GM23338 (cell line): ENCODE measurements around the gene ZBBX. TPM values are rescaled to one million over a fixed set of nuclear protein-coding genes. Genes with fewer than 3 reads are reported as not detected.

Experiments used
- ATAC-seq: fragments of 200-7000 bp; cut with Tn5 transposase; 3 replicates; pipeline ENCODE4 v1.9.1; 2020
- DNase-seq: peaks from one replicate; pipeline ENCODE4 v3.0.0-alpha.2; 2015; ENCODE audit warnings: low spot score
- H2AFZ ChIP-seq: fragments of 200-600 bp; sonication (generic); 2 replicates; pipeline ENCODE4 v1.8.0; 2016; ENCODE audit warnings: antibody characterized with exemption, mild to moderate bottlenecking, moderate library complexity
- H3F3A ChIP-seq: fragments of 200-600 bp; sonication (generic); replicated peaks from 2 replicates; pipeline ENCODE4 v1.8.0; 2017; ENCODE audit warnings: antibody characterized with exemption, mixed run types, low read depth
- H3K27ac ChIP-seq: fragments of 200-600 bp; sonication (generic); 2 replicates; pipeline ENCODE4 v1.6.1; 2016; ENCODE audit warnings: low read depth
- H3K27me3 ChIP-seq: fragments of 200-600 bp; sonication (generic); 2 replicates; pipeline ENCODE4 v1.8.0; 2016; ENCODE audit warnings: mild to moderate bottlenecking, mixed run types, moderate library complexity; ENCODE audit not compliant: insufficient read depth
- H3K36me3 ChIP-seq: fragments of 200-600 bp; sonication (generic); 2 replicates; pipeline ENCODE4 v1.8.0; 2016; ENCODE audit warnings: mild to moderate bottlenecking; ENCODE audit not compliant: insufficient read depth
- H3K4me1 ChIP-seq: fragments of 200-600 bp; sonication (generic); 2 replicates; pipeline ENCODE4 v1.8.0; 2016; ENCODE audit warnings: mild to moderate bottlenecking, moderate library complexity; ENCODE audit not compliant: insufficient read depth
- H3K4me2 ChIP-seq: fragments of 200-600 bp; sonication (generic); 2 replicates; pipeline ENCODE4 v1.7.1; 2017; ENCODE audit warnings: mixed run types
- H3K4me3 ChIP-seq: fragments of 200-600 bp; sonication (generic); 2 replicates; pipeline ENCODE4 v1.6.1; 2016; ENCODE audit warnings: mixed run types
- H3K79me2 ChIP-seq: fragments of 200-600 bp; sonication (generic); replicated peaks from 2 replicates; pipeline ENCODE4 v1.8.0; 2017; ENCODE audit warnings: mild to moderate bottlenecking; ENCODE audit not compliant: insufficient read depth
- H3K9me2 ChIP-seq: fragments of 200-600 bp; sonication (generic); 2 replicates; pipeline ENCODE4 v1.8.0; 2017; ENCODE audit not compliant: insufficient read depth
- H4K20me1 ChIP-seq: fragments of 200-600 bp; sonication (generic); replicated peaks from 2 replicates; pipeline ENCODE4 v1.8.0; 2017; ENCODE audit warnings: mild to moderate bottlenecking; ENCODE audit not compliant: insufficient read depth
- H3K27ac Mint-ChIP-seq: 2 replicates; pipeline ENCODE4 v1.8.0; 2020; ENCODE audit warnings: inconsistent platforms, mild to moderate bottlenecking, moderate library complexity, mixed read lengths
- H3K27me3 Mint-ChIP-seq: 3 replicates; pipeline ENCODE4 v1.8.0; 2022; ENCODE audit warnings: low read depth, mild to moderate bottlenecking, moderate library complexity, mixed read lengths, inconsistent platforms; ENCODE audit not compliant: insufficient read depth, poor library complexity
- H3K36me3 Mint-ChIP-seq: 3 replicates; pipeline ENCODE4 v1.8.0; 2021; ENCODE audit warnings: low read depth, mild to moderate bottlenecking, inconsistent platforms, moderate library complexity, mixed read lengths
- H3K4me1 Mint-ChIP-seq: 3 replicates; pipeline ENCODE4 v1.8.0; 2020; ENCODE audit warnings: mild to moderate bottlenecking, inconsistent platforms, mixed read lengths
- H3K4me3 Mint-ChIP-seq: 3 replicates; pipeline ENCODE4 v1.8.0; 2021; ENCODE audit warnings: moderate library complexity, mild to moderate bottlenecking, inconsistent platforms, mixed read lengths
- H3K9me3 Mint-ChIP-seq: 3 replicates; pipeline ENCODE4 v1.8.0; 2020; ENCODE audit warnings: moderate library complexity, mild to moderate bottlenecking, inconsistent platforms, mixed read lengths
- EZH2phosphoT487 ChIP-seq: fragments of 200-600 bp; sonication (generic); IDR thresholded peaks from one replicate; pipeline ENCODE4 v1.8.1; 2018; ENCODE audit warnings: antibody characterized with exemption; ENCODE audit not compliant: unreplicated experiment
- polyA plus RNA-seq: library from polyadenylated mRNA; unstranded; fragments of >200 nt; fragmentation: Nextera tagmentation; extraction: Ambion mirVana; gene quantifications from 2 replicates; pipeline ENCODE4 v1.2.1, GENCODE V29; 2016
- total RNA-seq: library from RNA; depleted of rRNA; stranded (reverse); fragments of >200 nt; shearing (Covaris generic); gene quantifications from 2 replicates; pipeline ENCODE4 v1.2.3, GENCODE V29; 2014
- TF ChIP-seq, protein P1 (sequence below): fragments of 250-450 bp; sonication (Bioruptor Pico); IDR thresholded peaks from 2 replicates; pipeline ENCODE4 v1.5.0; 2020; ENCODE audit warnings: mild to moderate bottlenecking, moderate library complexity
- TF ChIP-seq, protein P2 (sequence below): IDR thresholded peaks from one replicate; pipeline ENCODE4 v1.6.1; 2018; ENCODE audit warnings: antibody characterized with exemption; ENCODE audit not compliant: unreplicated experiment
- TF ChIP-seq, protein P3 (sequence below), 2 experiments: fragments of 200-600 bp in 1 of 2; sonication (generic) in 1 of 2; conservative IDR thresholded peaks; 2 replicates each; pipeline versions ENCODE4 v1.5.1 to v1.6.1; 2016 to 2017; ENCODE audit warnings: antibody characterized with exemption in 2 of 2, low read depth in 2 of 2, mild to moderate bottlenecking in 2 of 2, moderate library complexity in 1 of 2

Gene ZBBX
- total and polyA plus RNA-seq, 2 experiments from 2014 or later: 0.90 to 1.1 TPM

DNA sequence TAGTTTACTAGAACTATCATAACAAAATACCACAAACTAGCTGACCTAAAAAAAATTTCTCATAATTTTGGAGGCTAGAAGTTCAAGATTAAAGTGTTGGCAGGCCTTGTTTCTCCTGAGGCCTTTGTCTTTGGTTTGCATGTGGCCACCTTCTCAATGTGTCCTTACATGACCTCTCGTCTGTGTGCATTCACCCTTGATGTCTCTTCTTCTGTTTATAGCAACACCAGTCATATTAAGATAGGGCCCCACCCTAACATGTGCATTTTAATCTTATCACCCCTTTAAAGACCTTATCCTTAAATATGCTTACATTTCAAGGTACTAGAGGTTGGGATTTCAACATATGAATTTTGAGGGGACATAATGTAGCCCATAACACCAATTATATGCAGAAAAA, 177.0 kb downstream of the ZBBX start (continued):
- TF ChIP-seq, protein P1, sequence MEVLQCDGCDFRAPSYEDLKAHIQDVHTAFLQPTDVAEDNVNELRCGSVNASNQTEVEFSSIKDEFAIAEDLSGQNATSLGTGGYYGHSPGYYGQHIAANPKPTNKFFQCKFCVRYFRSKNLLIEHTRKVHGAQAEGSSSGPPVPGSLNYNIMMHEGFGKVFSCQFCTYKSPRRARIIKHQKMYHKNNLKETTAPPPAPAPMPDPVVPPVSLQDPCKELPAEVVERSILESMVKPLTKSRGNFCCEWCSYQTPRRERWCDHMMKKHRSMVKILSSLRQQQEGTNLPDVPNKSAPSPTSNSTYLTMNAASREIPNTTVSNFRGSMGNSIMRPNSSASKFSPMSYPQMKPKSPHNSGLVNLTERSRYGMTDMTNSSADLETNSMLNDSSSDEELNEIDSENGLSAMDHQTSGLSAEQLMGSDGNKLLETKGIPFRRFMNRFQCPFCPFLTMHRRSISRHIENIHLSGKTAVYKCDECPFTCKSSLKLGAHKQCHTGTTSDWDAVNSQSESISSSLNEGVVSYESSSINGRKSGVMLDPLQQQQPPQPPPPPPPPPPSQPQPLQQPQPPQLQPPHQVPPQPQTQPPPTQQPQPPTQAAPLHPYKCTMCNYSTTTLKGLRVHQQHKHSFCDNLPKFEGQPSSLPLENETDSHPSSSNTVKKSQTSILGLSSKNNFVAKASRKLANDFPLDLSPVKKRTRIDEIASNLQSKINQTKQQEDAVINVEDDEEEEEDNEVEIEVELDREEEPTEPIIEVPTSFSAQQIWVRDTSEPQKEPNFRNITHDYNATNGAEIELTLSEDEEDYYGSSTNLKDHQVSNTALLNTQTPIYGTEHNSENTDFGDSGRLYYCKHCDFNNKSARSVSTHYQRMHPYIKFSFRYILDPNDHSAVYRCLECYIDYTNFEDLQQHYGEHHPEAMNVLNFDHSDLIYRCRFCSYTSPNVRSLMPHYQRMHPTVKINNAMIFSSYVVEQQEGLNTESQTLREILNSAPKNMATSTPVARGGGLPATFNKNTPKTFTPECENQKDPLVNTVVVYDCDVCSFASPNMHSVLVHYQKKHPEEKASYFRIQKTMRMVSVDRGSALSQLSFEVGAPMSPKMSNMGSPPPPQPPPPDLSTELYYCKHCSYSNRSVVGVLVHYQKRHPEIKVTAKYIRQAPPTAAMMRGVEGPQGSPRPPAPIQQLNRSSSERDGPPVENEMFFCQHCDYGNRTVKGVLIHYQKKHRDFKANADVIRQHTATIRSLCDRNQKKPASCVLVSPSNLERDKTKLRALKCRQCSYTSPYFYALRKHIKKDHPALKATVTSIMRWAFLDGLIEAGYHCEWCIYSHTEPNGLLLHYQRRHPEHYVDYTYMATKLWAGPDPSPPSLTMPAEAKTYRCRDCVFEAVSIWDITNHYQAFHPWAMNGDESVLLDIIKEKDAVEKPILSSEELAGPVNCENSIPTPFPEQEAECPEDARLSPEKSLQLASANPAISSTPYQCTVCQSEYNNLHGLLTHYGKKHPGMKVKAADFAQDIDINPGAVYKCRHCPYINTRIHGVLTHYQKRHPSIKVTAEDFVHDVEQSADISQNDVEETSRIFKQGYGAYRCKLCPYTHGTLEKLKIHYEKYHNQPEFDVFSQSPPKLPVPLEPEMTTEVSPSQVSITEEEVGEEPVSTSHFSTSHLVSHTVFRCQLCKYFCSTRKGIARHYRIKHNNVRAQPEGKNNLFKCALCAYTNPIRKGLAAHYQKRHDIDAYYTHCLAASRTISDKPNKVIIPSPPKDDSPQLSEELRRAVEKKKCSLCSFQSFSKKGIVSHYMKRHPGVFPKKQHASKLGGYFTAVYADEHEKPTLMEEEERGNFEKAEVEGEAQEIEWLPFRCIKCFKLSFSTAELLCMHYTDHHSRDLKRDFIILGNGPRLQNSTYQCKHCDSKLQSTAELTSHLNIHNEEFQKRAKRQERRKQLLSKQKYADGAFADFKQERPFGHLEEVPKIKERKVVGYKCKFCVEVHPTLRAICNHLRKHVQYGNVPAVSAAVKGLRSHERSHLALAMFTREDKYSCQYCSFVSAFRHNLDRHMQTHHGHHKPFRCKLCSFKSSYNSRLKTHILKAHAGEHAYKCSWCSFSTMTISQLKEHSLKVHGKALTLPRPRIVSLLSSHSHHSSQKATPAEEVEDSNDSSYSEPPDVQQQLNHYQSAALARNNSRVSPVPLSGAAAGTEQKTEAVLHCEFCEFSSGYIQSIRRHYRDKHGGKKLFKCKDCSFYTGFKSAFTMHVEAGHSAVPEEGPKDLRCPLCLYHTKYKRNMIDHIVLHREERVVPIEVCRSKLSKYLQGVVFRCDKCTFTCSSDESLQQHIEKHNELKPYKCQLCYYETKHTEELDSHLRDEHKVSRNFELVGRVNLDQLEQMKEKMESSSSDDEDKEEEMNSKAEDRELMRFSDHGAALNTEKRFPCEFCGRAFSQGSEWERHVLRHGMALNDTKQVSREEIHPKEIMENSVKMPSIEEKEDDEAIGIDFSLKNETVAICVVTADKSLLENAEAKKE (CRISPR knock-in tag): no peak
- TF ChIP-seq, protein P2, sequence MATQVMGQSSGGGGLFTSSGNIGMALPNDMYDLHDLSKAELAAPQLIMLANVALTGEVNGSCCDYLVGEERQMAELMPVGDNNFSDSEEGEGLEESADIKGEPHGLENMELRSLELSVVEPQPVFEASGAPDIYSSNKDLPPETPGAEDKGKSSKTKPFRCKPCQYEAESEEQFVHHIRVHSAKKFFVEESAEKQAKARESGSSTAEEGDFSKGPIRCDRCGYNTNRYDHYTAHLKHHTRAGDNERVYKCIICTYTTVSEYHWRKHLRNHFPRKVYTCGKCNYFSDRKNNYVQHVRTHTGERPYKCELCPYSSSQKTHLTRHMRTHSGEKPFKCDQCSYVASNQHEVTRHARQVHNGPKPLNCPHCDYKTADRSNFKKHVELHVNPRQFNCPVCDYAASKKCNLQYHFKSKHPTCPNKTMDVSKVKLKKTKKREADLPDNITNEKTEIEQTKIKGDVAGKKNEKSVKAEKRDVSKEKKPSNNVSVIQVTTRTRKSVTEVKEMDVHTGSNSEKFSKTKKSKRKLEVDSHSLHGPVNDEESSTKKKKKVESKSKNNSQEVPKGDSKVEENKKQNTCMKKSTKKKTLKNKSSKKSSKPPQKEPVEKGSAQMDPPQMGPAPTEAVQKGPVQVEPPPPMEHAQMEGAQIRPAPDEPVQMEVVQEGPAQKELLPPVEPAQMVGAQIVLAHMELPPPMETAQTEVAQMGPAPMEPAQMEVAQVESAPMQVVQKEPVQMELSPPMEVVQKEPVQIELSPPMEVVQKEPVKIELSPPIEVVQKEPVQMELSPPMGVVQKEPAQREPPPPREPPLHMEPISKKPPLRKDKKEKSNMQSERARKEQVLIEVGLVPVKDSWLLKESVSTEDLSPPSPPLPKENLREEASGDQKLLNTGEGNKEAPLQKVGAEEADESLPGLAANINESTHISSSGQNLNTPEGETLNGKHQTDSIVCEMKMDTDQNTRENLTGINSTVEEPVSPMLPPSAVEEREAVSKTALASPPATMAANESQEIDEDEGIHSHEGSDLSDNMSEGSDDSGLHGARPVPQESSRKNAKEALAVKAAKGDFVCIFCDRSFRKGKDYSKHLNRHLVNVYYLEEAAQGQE: no peak

DNA sequence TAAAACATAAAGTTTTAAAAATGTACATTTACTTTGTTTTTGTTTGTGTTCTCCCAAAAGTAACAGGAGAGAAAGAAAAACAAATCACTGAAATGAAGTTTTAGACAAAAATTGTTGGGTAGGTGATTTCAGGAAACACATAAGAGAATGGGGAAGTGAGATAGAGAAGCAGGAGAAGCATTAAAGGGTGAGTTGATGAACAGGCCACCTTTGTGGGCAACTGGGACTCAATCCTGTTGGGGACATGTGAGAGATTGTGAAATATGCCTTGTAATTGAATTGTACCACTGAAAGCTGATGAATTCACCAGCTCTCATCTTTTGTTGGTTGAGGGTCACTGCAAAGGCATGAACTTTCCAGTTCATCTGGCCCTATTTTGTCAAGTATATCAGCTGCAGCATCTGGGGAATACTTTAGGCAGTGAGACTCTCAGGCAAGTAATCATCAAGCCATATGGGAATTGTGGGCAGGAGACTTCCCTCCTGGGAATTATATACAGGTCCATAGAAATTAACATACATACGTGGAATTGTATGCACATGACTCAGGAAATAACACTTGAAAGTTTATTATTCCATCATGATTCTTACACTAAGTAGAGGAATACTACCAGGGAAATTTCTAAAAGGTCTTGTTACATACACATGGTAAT, 181.0 kb downstream of the ZBBX start:
- Histone ChIP-seq H3K4me3 (no peak overlapping the region), H2AFZ (no peak overlapping the region), H3K4me2 (no peak overlapping the region), H3F3A (no peaks in the 10 kb centered on the region), H3K27me3 (no peaks in the 10 kb centered on the region), H3K79me2 (no peaks in the 10 kb centered on the region), H3K36me3 (no peaks in the 10 kb centered on the region), H4K20me1 (no peaks in the 10 kb centered on the region), H3K27ac (no peak overlapping the region), H3K9me2 (peaks cover 5% of the 10 kb centered on the region; the same call in 1 of the 2 replicates), H3K4me1 (0 out of 2 replicates have a peak, but pooled peaks cover 7% of the 10 kb centered on the region)
- no peak for ATAC-seq
- no peaks in the 10 kb centered on the region for H3K9me3 Mint-ChIP-seq
- H3K27me3 Mint-ChIP-seq: no peaks in the 10 kb centered on the region
- peak overlapping the region; percentile 68; the same call in 1 of the 2 replicates for H3K27ac Mint-ChIP-seq
- no peaks in the 10 kb centered on the region for H3K36me3 Mint-ChIP-seq
- no peak for DNase-seq
- H3K4me1 Mint-ChIP-seq: peaks cover 4% of the 10 kb centered on the region; the same call in 2 of the 3 replicates
- H3K4me3 Mint-ChIP-seq: no peak overlapping the region
- TF ChIP-seq, protein P3, sequence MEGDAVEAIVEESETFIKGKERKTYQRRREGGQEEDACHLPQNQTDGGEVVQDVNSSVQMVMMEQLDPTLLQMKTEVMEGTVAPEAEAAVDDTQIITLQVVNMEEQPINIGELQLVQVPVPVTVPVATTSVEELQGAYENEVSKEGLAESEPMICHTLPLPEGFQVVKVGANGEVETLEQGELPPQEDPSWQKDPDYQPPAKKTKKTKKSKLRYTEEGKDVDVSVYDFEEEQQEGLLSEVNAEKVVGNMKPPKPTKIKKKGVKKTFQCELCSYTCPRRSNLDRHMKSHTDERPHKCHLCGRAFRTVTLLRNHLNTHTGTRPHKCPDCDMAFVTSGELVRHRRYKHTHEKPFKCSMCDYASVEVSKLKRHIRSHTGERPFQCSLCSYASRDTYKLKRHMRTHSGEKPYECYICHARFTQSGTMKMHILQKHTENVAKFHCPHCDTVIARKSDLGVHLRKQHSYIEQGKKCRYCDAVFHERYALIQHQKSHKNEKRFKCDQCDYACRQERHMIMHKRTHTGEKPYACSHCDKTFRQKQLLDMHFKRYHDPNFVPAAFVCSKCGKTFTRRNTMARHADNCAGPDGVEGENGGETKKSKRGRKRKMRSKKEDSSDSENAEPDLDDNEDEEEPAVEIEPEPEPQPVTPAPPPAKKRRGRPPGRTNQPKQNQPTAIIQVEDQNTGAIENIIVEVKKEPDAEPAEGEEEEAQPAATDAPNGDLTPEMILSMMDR (conservative IDR thresholded peaks at IDR 0.05; ENCODE audit: low read depth in 2 of 2): no peak
- TF ChIP-seq EZH2phosphoT487: no peak
